ENCODE results near the gene MROH7.

MROH7 gene

GRCh38 chr1:54736685-54737084 is 95.1 kb downstream of the MROH7 start:
- H3K4me3 ChIP-seq (ENCODE audit: low read depth, low read length) = no peak overlapping the region
- TF ChIP-seq CTCF (IDR thresholded peaks at IDR 0.05; ENCODE audit: borderline replicate concordance, insufficient read depth, low read depth, low read length) = no peak

- no peak for TF ChIP-seq CTCF (IDR thresholded peaks at IDR 0.05; ENCODE audit: borderline replicate concordance, insufficient read depth, low read depth, low read length)
- no peak overlapping the region for H3K4me3 ChIP-seq (ENCODE audit: low read depth, low read length)
These were observed 96.7 kb downstream of the MROH7 start for GRCh38 chr1:54738244-54738643.

GRCh38 chr1:54741531-54741930 is 99.9 kb downstream of the MROH7 start:
- no peak overlapping the region for H3K4me3 ChIP-seq (ENCODE audit: low read depth, low read length)
- TF ChIP-seq CTCF (IDR thresholded peaks at IDR 0.05; ENCODE audit: borderline replicate concordance, insufficient read depth, low read depth, low read length) = no peak

GRCh38 chr1:54742282-54742681 is 100.7 kb downstream of the MROH7 start:
- H3K4me3 ChIP-seq (ENCODE audit: low read depth, low read length) = no peak overlapping the region
- TF ChIP-seq CTCF (IDR thresholded peaks at IDR 0.05; ENCODE audit: borderline replicate concordance, insufficient read depth, low read depth, low read length) = no peak

- no peak overlapping the region for H3K4me3 ChIP-seq (ENCODE audit: low read depth, low read length)
- no peak for TF ChIP-seq CTCF (IDR thresholded peaks at IDR 0.05; ENCODE audit: borderline replicate concordance, insufficient read depth, low read depth, low read length)
These were observed 102.0 kb downstream of the MROH7 start for GRCh38 chr1:54743416-54744226.

GRCh38 chr1:54744696-54745095 is 103.1 kb downstream of the MROH7 start:
- TF ChIP-seq CTCF (IDR thresholded peaks at IDR 0.05; ENCODE audit: borderline replicate concordance, insufficient read depth, low read depth, low read length) = no peak
- no peak overlapping the region for H3K4me3 ChIP-seq (ENCODE audit: low read depth, low read length)

GRCh38 chr1:54745274-54745673 is 103.7 kb downstream of the MROH7 start:
- no peak for TF ChIP-seq CTCF (IDR thresholded peaks at IDR 0.05; ENCODE audit: borderline replicate concordance, insufficient read depth, low read depth, low read length)
- no peak overlapping the region for H3K4me3 ChIP-seq (ENCODE audit: low read depth, low read length)

Data from GM12875 (cell line).